Stimulated activated CD8-positive, alpha-beta memory T cell treated with anti-CD3 and anti-CD28 coated beads, Interleukin-4, amount 100 ng/mL, for 24 hours (primary cell): ENCODE results near the gene IQSEC3.
"Not testable (repeated sequence)": the region's sequence is repeated elsewhere in the genome, so short reads cannot be mapped to it uniquely, and the experiment has no call there.

Experiments
- DNase-seq: peaks from one replicate; pipeline ENCODE4 v3.0.0-alpha.2; 2020; ENCODE audit warnings: low read depth

IQSEC3 gene

GRCh38 chr12:111699-112493 lies 45.3 kb downstream of the IQSEC3 start:
- no peak for DNase-seq

GRCh38 chr12:113347-113746 lies 46.8 kb downstream of the IQSEC3 start:
- DNase-seq: no peak

- DNase-seq: no peak
Measured at GRCh38 chr12:114626-115211, 48.2 kb downstream of the IQSEC3 start.

DNA sequence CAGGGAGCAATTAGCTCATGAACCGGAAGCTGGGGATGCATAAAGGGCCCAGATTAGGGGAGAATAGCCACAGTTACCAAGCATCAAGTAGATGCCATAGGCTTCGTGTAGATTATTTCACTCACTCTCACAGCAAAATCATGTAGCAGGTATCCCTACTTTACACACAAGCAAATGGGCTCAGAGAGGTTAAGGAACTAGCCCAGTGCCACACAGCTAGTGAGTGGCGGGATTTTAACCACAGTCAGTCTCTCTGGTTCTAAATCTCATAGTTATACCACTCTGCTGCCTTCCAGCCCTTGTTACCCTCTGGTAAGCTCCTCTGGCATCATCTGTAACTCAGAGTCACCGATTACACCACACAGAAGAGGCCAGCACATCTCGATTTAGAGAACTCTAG lies 49.0 kb downstream of the IQSEC3 start:
- DNase-seq: no peak

GRCh38 chr12:115960-116915 lies 49.7 kb downstream of the IQSEC3 start:
- DNase-seq: no peak

- no peak for DNase-seq
Measured at GRCh38 chr12:117311-117710, 50.7 kb downstream of the IQSEC3 start.

DNA sequence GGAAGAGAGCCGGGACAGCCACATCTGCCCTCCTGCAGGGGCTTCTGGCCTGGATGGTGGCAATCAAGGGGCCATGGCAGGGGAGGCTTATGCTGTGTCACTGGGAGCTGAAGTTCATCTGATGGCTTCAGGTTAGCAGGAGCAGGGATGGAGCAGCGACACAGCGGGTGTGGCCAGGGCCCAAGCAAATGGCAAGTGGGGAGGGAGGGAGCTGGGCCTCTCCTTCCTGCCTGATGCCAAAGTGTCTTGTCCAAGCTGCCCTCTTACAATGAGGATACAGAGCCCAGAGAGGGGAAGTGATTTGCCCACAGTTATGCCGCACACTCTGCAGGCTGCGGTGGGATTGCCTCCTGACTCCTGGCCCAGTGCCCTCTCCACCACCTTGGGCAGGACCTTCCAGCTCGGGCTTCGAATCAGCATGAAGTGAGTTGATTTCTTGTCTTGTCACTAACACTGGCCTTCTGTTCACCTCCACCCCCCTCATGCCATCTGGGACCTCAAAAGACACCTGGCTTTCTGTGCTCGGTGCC lies 51.3 kb downstream of the IQSEC3 start:
- no peak for DNase-seq

DNA sequence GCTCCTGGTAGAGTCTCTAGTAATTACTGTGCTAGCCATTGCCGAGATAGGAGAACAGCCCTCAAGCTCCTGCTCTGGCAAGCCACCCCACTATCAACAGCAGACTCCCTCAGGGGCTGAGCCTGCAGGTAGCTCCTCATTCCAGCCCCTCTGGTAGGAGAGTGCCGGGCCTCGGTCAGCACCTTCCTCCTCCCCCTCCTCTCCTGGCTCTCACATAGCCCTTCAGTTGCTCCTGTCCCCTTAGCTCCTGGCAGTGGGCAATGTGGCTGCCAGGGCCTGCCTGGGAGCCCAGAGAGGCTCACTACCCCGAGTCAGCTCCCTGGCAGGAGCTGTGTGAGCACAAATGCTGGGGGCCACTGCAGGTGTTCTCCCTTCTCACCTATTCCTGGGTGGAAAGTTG lies 52.0 kb downstream of the IQSEC3 start:
- DNase-seq: no peak

- no peak for DNase-seq
Measured at GRCh38 chr12:120951-121350, 54.4 kb downstream of the IQSEC3 start.

- no peak for DNase-seq
Measured at GRCh38 chr12:121647-122046, 55.1 kb downstream of the IQSEC3 start.

DNA sequence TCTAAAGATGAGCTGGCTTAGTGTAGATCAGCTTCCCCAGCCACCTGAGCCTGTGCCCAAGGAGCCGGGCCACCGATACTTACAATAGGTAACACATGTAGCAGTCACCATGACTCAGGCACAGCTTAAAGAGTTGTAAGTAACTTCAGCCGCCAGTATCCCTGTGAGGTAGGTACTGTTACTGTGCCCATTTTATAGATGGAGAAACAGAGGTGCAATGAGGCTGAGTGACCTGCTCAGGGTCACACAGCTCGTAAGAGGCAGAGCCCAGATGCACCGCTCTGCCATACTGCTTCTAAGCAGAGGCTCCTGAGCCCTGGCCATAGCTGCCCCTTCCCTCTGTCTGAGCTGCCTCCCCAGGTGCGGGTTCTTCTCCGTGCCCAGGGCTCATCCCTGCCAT lies 58.5 kb downstream of the IQSEC3 start:
- no peak for DNase-seq

DNA sequence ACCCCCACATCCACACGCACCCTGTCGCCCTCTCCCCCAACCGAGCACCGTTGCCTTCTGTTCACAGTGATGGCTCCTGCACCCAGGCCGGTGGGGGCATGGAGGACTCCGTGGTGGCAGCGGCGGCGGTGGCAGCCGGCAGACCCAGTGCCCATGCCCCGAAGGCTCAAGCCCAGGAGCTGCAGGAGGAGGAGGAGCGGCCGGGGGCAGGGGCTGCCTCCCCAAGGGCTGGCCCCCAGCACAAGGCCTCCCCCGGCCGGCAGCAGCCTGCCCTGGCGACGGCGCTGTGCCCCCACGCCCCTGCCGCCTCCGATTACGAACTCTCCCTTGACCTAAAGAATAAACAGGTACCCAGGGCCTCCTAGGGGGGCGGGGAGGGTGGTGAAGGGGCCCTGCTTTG lies 59.0 kb downstream of the IQSEC3 start:
- no peak for DNase-seq

- DNase-seq: no peak
Measured at GRCh38 chr12:128079-128478, 61.5 kb downstream of the IQSEC3 start.

DNA sequence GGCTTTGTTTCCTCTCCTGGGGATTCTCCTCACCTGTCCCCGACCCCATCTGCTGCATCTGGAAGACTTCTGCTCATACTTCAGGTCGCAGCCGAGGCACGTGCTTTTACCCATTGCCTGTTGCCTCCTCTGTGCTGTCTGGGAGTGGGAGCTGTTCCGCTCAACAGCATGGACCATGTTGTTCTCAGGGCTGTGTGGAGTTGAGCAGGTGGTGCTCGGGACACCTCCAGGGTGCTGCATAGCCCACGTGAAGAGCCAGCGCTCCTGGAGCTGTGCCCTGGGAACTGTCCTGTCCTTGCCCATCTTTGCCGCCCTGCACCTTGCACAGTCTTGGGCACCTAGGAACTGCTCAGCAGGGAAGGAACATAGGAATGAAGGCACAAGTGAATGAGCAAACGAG lies 62.4 kb downstream of the IQSEC3 start:
- no peak for DNase-seq

GRCh38 chr12:130519-130918 lies 64.0 kb downstream of the IQSEC3 start:
- no peak for DNase-seq

DNA sequence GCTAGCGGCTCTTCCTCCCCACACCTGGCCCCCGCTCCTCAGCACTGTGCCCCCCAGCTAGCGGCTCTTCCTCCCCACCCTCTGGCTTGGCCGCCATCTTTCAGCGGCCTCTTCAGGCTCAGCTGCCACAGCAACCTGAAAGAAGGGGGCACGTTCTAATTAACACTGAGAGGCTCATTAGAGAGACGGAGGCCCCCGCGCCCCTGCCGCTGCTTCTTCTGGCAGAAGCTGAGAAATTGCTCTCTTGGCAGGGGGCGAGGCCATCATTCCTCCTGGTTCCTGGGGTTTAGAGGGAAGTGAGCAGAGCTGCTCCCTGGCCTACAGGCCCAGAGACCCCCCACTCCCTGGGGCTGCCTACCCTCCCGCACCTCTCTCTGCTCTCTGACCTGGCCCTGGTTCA lies 64.4 kb downstream of the IQSEC3 start:
- DNase-seq: no peak

DNA sequence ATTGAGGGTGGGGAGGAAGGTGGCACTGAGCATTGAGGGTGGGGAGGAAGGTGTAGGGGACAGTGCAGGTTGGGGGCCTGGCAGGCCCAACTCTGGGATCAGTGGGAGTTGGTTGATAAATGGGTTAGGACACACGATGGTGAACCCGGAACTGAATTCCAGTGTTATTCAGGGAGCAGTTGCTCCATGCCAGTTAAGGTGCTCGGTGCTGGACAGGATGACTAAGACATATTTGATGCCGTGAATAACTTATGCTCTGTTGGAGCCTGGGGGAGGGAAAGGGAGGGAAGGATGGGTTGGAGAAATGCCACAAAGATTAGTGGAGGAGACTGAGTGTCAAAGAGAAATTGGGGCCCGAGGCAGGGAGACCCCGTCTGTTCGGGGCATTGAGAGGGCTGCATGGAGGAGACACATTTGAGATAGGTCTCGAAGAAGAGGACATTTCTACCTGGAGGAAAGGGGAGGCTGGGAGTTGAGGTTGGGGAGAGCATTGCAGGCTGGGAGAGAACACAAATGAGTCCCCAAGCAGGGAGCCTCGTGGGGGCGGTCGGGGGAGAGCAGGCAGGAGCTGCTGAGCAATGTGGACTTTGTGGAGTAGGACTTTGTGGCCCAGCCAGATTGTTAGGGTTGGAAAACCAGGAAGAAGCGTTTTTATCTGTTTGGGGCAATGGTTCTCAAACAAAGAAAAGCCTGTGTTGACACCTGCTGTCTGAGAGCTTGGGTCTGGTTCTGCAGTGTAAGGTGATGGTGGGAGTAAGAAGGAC lies 65.3 kb downstream of the IQSEC3 start:
- DNase-seq: no peak

DNA sequence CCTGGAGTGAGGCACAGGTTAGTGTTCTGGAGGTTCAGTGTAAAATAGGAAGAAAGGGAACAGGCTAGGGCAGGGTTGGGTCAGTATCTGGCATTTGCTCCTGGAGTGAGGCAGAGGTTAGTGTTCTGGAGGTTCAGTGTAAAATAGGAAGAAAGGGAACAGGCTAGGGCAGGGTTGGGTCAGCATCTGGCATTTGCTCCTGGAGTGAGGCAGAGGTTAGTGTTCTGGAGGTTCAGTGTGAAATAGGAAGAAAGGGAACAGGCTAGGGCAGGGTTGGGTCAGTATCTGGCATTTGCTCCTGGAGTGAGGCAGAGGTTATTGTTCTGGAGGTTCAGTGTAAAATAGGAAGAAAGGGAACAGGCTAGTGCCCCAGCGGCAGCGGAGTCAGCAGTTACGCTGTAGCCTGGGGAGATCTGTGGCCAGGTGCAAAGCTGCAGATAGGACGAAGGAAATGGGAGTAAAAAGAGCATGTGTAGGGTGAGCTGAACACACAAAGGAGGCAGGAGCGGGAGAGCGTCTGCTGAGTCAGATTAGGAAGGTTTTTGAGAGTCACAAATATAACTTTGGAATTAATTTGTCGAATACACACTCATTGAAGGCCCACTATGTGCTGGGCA lies 67.2 kb downstream of the IQSEC3 start:
- DNase-seq: not testable (repeated sequence)

DNA sequence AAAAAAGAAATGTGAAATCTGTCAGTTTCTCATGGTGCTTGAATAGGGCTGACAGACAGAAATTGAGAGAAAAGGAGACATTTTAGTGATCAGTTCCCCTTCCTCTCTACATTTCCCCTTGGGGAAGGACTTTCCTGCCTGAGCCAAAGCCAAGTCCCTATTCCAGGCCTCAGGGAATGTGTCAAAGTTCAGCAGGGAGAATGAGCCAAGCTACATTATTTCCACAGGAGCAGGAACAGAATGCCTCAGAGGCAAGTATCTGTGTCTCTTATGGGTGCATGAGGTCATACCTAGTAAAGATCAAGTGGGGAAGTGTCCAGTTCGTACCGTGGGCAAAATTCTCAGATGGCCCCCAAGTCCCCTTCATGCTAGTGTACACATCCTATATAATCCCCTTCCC lies 68.6 kb downstream of the IQSEC3 start:
- DNase-seq: no peak

DNA sequence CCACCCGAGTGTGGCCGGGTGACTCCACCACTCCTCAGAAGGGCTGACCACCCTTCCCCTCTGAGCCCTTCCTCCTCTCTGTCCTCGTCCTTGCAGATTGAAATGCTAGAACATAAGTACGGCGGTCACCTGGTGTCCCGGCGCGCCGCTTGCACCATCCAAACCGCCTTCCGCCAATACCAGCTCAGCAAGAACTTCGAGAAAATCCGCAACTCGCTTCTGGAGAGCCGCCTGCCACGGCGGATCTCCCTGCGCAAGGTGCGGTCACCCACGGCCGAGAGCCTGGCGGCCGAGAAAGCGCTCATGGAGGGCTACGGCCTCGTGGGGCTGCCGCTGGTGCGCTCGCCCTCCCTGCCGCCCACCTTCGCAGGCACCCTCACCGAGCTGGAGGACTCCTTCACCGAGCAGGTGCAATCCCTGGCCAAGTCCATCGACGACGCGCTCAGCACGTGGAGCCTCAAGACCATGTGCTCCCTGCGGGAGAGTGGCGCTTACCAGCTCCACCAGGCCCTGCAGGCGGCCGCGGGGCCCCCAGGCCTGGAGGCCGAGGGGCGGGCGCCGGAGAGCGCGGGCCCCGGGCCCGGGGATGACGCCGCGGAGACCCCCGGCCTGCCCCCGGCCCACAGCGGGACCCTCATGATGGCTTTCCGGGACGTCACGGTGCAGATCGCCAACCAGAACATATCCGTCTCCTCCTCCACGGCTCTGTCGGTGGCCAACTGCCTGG lies 71.8 kb downstream of the IQSEC3 start:
- no peak for DNase-seq
